OCI-LY7 (cell line): Measurements from ENCODE around the gene REXO1.
A peak's percentile ranks its signal among the peaks of the same experiment; 100 is the strongest.

Experiments used
- CTCF ChIP-seq: fragments of 200-600 bp; sonication (generic); conservative IDR thresholded peaks from 2 replicates; pipeline ENCODE4 v1.5.1; 2014; ENCODE audit warnings: mild to moderate bottlenecking, antibody characterized with exemption, low read length, moderate library complexity, mixed read lengths
- EZH2phosphoT487 ChIP-seq: fragments of 200-600 bp; sonication (generic); IDR thresholded peaks from 2 replicates; pipeline ENCODE4 v1.6.1; 2018; ENCODE audit warnings: low read depth, borderline replicate concordance, mild to moderate bottlenecking, mixed run types, antibody characterized with exemption, low read length, moderate library complexity, mixed read lengths

- peak; percentile 21; the same call in 1 of the 2 replicates for TF ChIP-seq CTCF
- TF ChIP-seq EZH2phosphoT487: no peak
These were observed 4.5 kb downstream of the REXO1 start for GRCh38 chr19:1843646-1844394.
